PC-9 (cell line): Measurements from ENCODE around the gene PCDHA1. TPM values are rescaled to one million over a fixed set of nuclear protein-coding genes. Genes with fewer than 3 reads are reported as not detected.
A peak's percentile ranks its signal among the peaks of the same experiment; 100 is the strongest.
"Not testable (repeated sequence)": the region's sequence is repeated elsewhere in the genome, so short reads cannot be mapped to it uniquely, and the experiment has no call there.

Experiments used
- BruUV-seq: library from RNA; stranded (reverse); fragments of 400-500 nt; replicated peaks from 2 replicates; lab custom pipeline; 2021; lab: Mats Ljungman, UMichigan
- CTCF ChIA-PET: fragments of 300-600 bp; sonication (Branson Sonifier 250); formaldehyde crosslinking; loops from one replicate; lab custom pipeline; 2022; ENCODE audit warnings: antibody characterized with exemption; lab: Charles Lee
- POLR2A ChIA-PET: fragments of 300-600 bp; sonication (Branson Sonifier 250); formaldehyde crosslinking; loops from one replicate; lab custom pipeline; 2022; ENCODE audit warnings: antibody characterized with exemption; ENCODE audit not compliant: unreplicated experiment; lab: Charles Lee
- DNase-seq, 2 experiments: peaks; one replicate each; pipeline versions ENCODE4 v3.0.0 to v3.0.0-alpha.2; 2015 to 2022; ENCODE audit warnings: mixed read lengths in 1 of 2
- H2AFZ ChIP-seq: fragments of 200-600 bp; sonication (generic); 2 replicates; pipeline ENCODE4 v1.8.1; 2017; ENCODE audit warnings: antibody characterized with exemption
- H3F3A ChIP-seq: fragments of 200-600 bp; sonication (generic); 2 replicates; pipeline ENCODE4 v1.8.1; 2017; ENCODE audit warnings: antibody characterized with exemption, mild to moderate bottlenecking, low read depth; ENCODE audit not compliant: insufficient read depth
- H3K27ac ChIP-seq: fragments of 200-600 bp; sonication (generic); 2 replicates; pipeline ENCODE4 v1.6.1; 2016; ENCODE audit warnings: mixed run types
- H3K27me3 ChIP-seq: fragments of 200-600 bp; sonication (generic); 2 replicates; pipeline ENCODE4 v1.6.1; 2016; ENCODE audit warnings: low read depth, mixed run types; ENCODE audit not compliant: insufficient read depth
- H3K36me3 ChIP-seq: fragments of 200-600 bp; sonication (generic); 2 replicates; pipeline ENCODE4 v1.6.1; 2016; ENCODE audit warnings: low read depth, mixed run types
- H3K4me1 ChIP-seq: fragments of 200-600 bp; sonication (generic); replicated peaks from 2 replicates; pipeline ENCODE4 v1.6.1; 2016; ENCODE audit warnings: mixed run types; ENCODE audit not compliant: insufficient read depth
- H3K4me2 ChIP-seq: fragments of 200-600 bp; sonication (generic); 2 replicates; pipeline ENCODE4 v1.6.1; 2017; ENCODE audit warnings: mixed run types
- H3K4me3 ChIP-seq: fragments of 200-600 bp; sonication (generic); 2 replicates; pipeline ENCODE4 v1.6.1; 2016; ENCODE audit warnings: mixed run types
- H3K79me2 ChIP-seq: fragments of 200-600 bp; sonication (generic); 2 replicates; pipeline ENCODE4 v1.6.1; 2017; ENCODE audit warnings: low read depth, mixed run types
- H3K9me2 ChIP-seq: fragments of 200-600 bp; sonication (generic); 2 replicates; pipeline ENCODE4 v1.8.1; 2017; ENCODE audit warnings: mild to moderate bottlenecking; ENCODE audit not compliant: insufficient read depth
- H3K9me3 ChIP-seq: fragments of 200-600 bp; sonication (generic); 2 replicates; pipeline ENCODE4 v1.8.1; 2016; ENCODE audit warnings: low read depth; ENCODE audit not compliant: insufficient read depth
- H4K20me1 ChIP-seq: fragments of 200-600 bp; sonication (generic); 2 replicates; pipeline ENCODE4 v1.8.1; 2017; ENCODE audit not compliant: insufficient read depth
- CTCF ChIP-seq: fragments of 200-600 bp; sonication (generic); conservative IDR thresholded peaks from 2 replicates; pipeline ENCODE4 v1.6.1; 2017; ENCODE audit warnings: mixed run types, antibody characterized with exemption, mild to moderate bottlenecking, moderate library complexity
- EZH2 ChIP-seq: fragments of 200-600 bp; sonication (generic); IDR thresholded peaks from 2 replicates; pipeline ENCODE4 v1.8.0; 2017; ENCODE audit warnings: antibody characterized with exemption, low read depth
- intact Hi-C: fragments of 100-400 bp; cut with micrococcal nuclease; formaldehyde crosslinking; loops from one replicate; pipeline ENCODE4 v1.10.0; 2022; ENCODE audit not compliant: unreplicated experiment
- total RNA-seq: library from RNA; stranded (reverse); gene quantifications from 2 replicates; pipeline ENCODE4 v1.2.3, GENCODE V29; 2021

The PCDHA1 gene
- total RNA-seq, 1 experiment from 2014 or later = not detected

- H4K20me1 ChIP-seq = no peaks in the 10 kb centered on the region
- no peak for TF ChIP-seq CTCF
- TF ChIP-seq EZH2 = no peak
- no peaks in the 10 kb centered on the region for H3F3A ChIP-seq
- H3K4me2 ChIP-seq = no peak overlapping the region
- H3K9me2 ChIP-seq = no peaks in the 10 kb centered on the region; the same call in 1 of the 2 replicates
- ChIA-PET POLR2A (no interaction called here), CTCF (no interaction called here)
- H3K27ac ChIP-seq = no peak overlapping the region
- no TSS peak for BruUV-seq
- H3K4me1 ChIP-seq = no peaks in the 10 kb centered on the region
- no peaks in the 10 kb centered on the region for H3K27me3 ChIP-seq
- intact Hi-C loops = no loop called here
- no peaks in the 10 kb centered on the region for H3K36me3 ChIP-seq
- H3K4me3 ChIP-seq = no peak overlapping the region
- no peak overlapping the region for H2AFZ ChIP-seq
- no peaks in the 10 kb centered on the region for H3K79me2 ChIP-seq
- no peak for DNase-seq
- peaks cover 14% of the 10 kb centered on the region for H3K9me3 ChIP-seq
Observed at GRCh38 chr5:140802781-140803271, 16.9 kb downstream of the PCDHA1 start.

GRCh38 chr5:140806834-140807775 lies 21.2 kb downstream of the PCDHA1 start, which contains the start of gene PCDHA4:
PCDHA4 (plus strand) TSS chr5:140807068.
- no peaks in the 10 kb centered on the region for H3K4me1 ChIP-seq
- DNase-seq = no peak
- H3K9me2 ChIP-seq = no peaks in the 10 kb centered on the region
- no peak within 1 kb of the TSS for H3K27ac ChIP-seq
- H3F3A ChIP-seq = no peaks in the 10 kb centered on the region
- H2AFZ ChIP-seq = no peak within 1 kb of the TSS
- H3K27me3 ChIP-seq = no peaks in the 10 kb centered on the region
- intact Hi-C loops = no loop called here
- CTCF ChIA-PET = no interaction called here
- H3K79me2 ChIP-seq = no peaks in the 10 kb centered on the region
- H3K4me2 ChIP-seq = no peak within 1 kb of the TSS
- no TSS peak for BruUV-seq
- H3K4me3 ChIP-seq = no peak within 1 kb of the TSS
- TF ChIP-seq CTCF (peak; percentile 19; the same call in 1 of the 2 replicates), EZH2 (no peak)
- H3K9me3 ChIP-seq = no peaks in the 10 kb centered on the region; the same call in 1 of the 2 replicates
- H3K36me3 ChIP-seq = no peaks in the 10 kb centered on the region
- H4K20me1 ChIP-seq = no peaks in the 10 kb centered on the region
- POLR2A ChIA-PET = no interaction called here

GRCh38 chr5:140808241-140808888 lies 22.4 kb downstream of the PCDHA1 start:
- DNase-seq, H3K79me2 ChIP-seq, H3K27me3 ChIP-seq, H3K36me3 ChIP-seq, H3K4me2 ChIP-seq, H4K20me1 ChIP-seq, H3K9me2 ChIP-seq, H3K4me3 ChIP-seq, H3F3A ChIP-seq, POLR2A ChIA-PET, CTCF ChIA-PET, intact Hi-C loops, BruUV-seq, H3K9me3 ChIP-seq, H2AFZ ChIP-seq, H3K4me1 ChIP-seq, H3K27ac ChIP-seq: not testable (repeated sequence)
